ENCODE measurements around the gene CNGB1. TPM values are rescaled to one million over a fixed set of nuclear protein-coding genes. Genes with fewer than 3 reads are reported as not detected.
"Not testable (repeated sequence)": the region's sequence is repeated elsewhere in the genome, so short reads cannot be mapped to it uniquely, and the experiment has no call there.

Gene CNGB1
- polyA plus RNA-seq, 1 of the 3 experiments (the other 2 are of a cell fraction): 0.05 TPM

DNA sequence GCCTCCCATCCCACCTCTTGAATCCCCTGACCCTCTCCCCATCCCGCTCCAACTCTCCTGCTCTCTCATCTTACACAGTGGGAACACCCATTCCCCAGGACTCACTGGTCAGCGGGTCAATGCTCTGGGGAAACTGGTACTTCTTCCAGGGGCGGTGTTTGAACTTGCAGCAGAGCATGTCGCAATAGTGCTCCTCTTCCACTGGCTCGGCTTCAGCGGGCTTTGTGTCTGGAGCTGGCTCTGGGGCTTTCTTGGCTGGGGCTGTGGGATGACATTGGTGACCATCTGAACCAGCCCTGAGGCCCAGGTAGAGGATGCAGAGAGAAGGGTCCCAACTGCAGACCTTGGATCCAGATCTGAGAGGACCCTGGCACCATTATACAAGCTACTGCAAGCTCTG, 51.9 kb downstream of the CNGB1 start:
- DNase-seq: no peak
- 79% methylated on average over 6 of the region's 6 CpGs for WGBS (ENCODE audit: low lambda C conversion rate)
- no peaks in the 10 kb centered on the region; a peak in 1 of 4 replicates for H3K4me1 ChIP-seq (ENCODE audit: control insufficient read depth in 1 of 2, insufficient read depth in 2 of 2, low read depth in 1 of 2, low read length in 1 of 2)
- H2AFZ ChIP-seq (ENCODE audit: low read depth): no peak overlapping the region
- no peak overlapping the region for H3K9ac ChIP-seq
- H3K79me2 ChIP-seq (ENCODE audit: insufficient read depth): no peaks in the 10 kb centered on the region
- no peak overlapping the region for H3K27ac ChIP-seq (ENCODE audit: low read depth in 2 of 2, low read length in 1 of 2)
- H3K4me2 ChIP-seq: no peak overlapping the region
- H3K4me3 ChIP-seq (ENCODE audit: low read depth in 2 of 2, low read length in 1 of 2): no peak overlapping the region
- POLR2A ChIA-PET: no interaction called here
- H3K36me3 ChIP-seq (replicated peaks in 1 of 2; ENCODE audit: control insufficient read depth in 1 of 2, insufficient read depth in 2 of 2, low read length in 1 of 2): no peaks in the 10 kb centered on the region
- H3K27me3 ChIP-seq (ENCODE audit: insufficient read depth): peaks cover 3% of the 10 kb centered on the region; the same call in 1 of the 2 replicates
- H3F3A ChIP-seq (replicated peaks; ENCODE audit: insufficient read depth): no peaks in the 10 kb centered on the region
- H3K9me3 ChIP-seq: no peaks in the 10 kb centered on the region
- H4K20me1 ChIP-seq (ENCODE audit: insufficient read depth): no peaks in the 10 kb centered on the region
- TF ChIP-seq MEF2A (IDR thresholded peaks at IDR 0.05; ENCODE audit: borderline replicate concordance, low read depth) (no peak), RXRA (IDR thresholded peaks at IDR 0.05; ENCODE audit: borderline replicate concordance, low read depth) (no peak), FOSL2 (IDR thresholded peaks at IDR 0.05; ENCODE audit: borderline replicate concordance, low read depth) (no peak), REST (IDR thresholded peaks at IDR 0.05; ENCODE audit: low read depth, low read length) (no peak)
- CTCF ChIA-PET: interaction anchor here (0.7 kb wide), 1 partner anchor 124 kb away, joined by 3 read pairs; no protein-coding TSS in a partner anchor
- no peaks in the 10 kb centered on the region for H3K9me2 ChIP-seq

- POLR2A ChIA-PET: no interaction called here
- Histone ChIP-seq H3K9ac (no peak overlapping the region), H3K4me1 (ENCODE audit: control insufficient read depth in 1 of 2, insufficient read depth in 2 of 2, low read depth in 1 of 2, low read length in 1 of 2) (no peaks in the 10 kb centered on the region; a peak in 1 of 4 replicates), H3K27ac (ENCODE audit: low read depth in 2 of 2, low read length in 1 of 2) (no peak overlapping the region), H3K79me2 (ENCODE audit: insufficient read depth) (no peaks in the 10 kb centered on the region), H3F3A (replicated peaks; ENCODE audit: insufficient read depth) (no peaks in the 10 kb centered on the region), H3K27me3 (ENCODE audit: insufficient read depth) (peaks cover 3% of the 10 kb centered on the region; the same call in 1 of the 2 replicates), H4K20me1 (ENCODE audit: insufficient read depth) (no peaks in the 10 kb centered on the region), H3K4me3 (ENCODE audit: low read depth in 2 of 2, low read length in 1 of 2) (no peak overlapping the region), H2AFZ (ENCODE audit: low read depth) (no peak overlapping the region), H3K9me2 (no peaks in the 10 kb centered on the region), H3K4me2 (no peak overlapping the region), H3K36me3 (replicated peaks in 1 of 2; ENCODE audit: control insufficient read depth in 1 of 2, insufficient read depth in 2 of 2, low read length in 1 of 2) (no peaks in the 10 kb centered on the region), H3K9me3 (no peaks in the 10 kb centered on the region)
- CTCF ChIA-PET: no interaction called here
- no peak for DNase-seq
- 57% methylated on average over 3 of the region's 3 CpGs for WGBS (ENCODE audit: low lambda C conversion rate)
- TF ChIP-seq CHD2 (IDR thresholded peaks at IDR 0.05; ENCODE audit: low read length, partially characterized antibody) (no peak), FOSL2 (IDR thresholded peaks at IDR 0.05; ENCODE audit: borderline replicate concordance, low read depth) (no peak), RXRA (IDR thresholded peaks at IDR 0.05; ENCODE audit: borderline replicate concordance, low read depth) (no peak), NRF1 (IDR thresholded peaks at IDR 0.05; ENCODE audit: low read depth, low read length) (no peak), MAX (IDR thresholded peaks at IDR 0.05; ENCODE audit: low read depth) (no peak), RFX5 (IDR thresholded peaks at IDR 0.05; ENCODE audit: low read length) (no peak), MXI1 (IDR thresholded peaks at IDR 0.05; ENCODE audit: low read depth, low read length) (no peak), TAF1 (IDR thresholded peaks at IDR 0.05; ENCODE audit: borderline replicate concordance, low read depth, low read length) (no peak)
- TF ChIP-seq, protein P1, sequence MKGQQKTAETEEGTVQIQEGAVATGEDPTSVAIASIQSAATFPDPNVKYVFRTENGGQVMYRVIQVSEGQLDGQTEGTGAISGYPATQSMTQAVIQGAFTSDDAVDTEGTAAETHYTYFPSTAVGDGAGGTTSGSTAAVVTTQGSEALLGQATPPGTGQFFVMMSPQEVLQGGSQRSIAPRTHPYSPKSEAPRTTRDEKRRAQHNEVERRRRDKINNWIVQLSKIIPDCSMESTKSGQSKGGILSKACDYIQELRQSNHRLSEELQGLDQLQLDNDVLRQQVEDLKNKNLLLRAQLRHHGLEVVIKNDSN (IDR thresholded peaks at IDR 0.05; ENCODE audit: borderline replicate concordance, low read depth): no peak
Measured at GRCh38 chr16:57918444-57918843, 52.5 kb downstream of the CNGB1 start.

DNA sequence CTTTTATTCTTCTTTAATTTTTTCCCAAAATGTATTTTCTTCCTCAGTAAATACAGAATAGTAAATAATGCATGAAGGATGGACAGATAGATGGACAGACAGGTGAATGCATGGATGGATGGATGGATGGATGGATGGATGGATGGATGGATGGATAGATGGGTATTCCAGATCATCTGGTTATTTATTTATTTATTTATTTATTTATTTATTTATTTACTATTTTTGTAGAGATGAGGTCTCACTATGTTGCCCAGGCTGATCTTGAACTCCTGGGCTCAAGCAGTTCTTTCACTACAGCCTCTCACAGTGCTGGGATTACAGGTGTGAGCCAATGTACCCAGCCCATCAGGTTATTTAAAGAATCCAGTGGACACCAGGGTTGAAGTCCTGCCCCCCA, 53.0 kb downstream of the CNGB1 start:
- H3K27ac ChIP-seq (ENCODE audit: low read depth in 2 of 2, low read length in 1 of 2); POLR2A ChIA-PET; H3F3A ChIP-seq (replicated peaks; ENCODE audit: insufficient read depth); CTCF ChIA-PET; DNase-seq; H2AFZ ChIP-seq (ENCODE audit: low read depth); H3K9me2 ChIP-seq; H3K27me3 ChIP-seq (ENCODE audit: insufficient read depth); H3K4me2 ChIP-seq; H3K4me3 ChIP-seq (ENCODE audit: low read depth in 2 of 2, low read length in 1 of 2); H3K9me3 ChIP-seq; H4K20me1 ChIP-seq (ENCODE audit: insufficient read depth); H3K4me1 ChIP-seq (ENCODE audit: control insufficient read depth in 1 of 2, insufficient read depth in 2 of 2, low read depth in 1 of 2, low read length in 1 of 2); H3K79me2 ChIP-seq (ENCODE audit: insufficient read depth); H3K36me3 ChIP-seq (replicated peaks in 1 of 2; ENCODE audit: control insufficient read depth in 1 of 2, insufficient read depth in 2 of 2, low read length in 1 of 2); H3K9ac ChIP-seq: not testable (repeated sequence)

GRCh38 chr16:57917489-57917888, 53.4 kb downstream of the CNGB1 start:
- H4K20me1 ChIP-seq (ENCODE audit: insufficient read depth); H3K9me2 ChIP-seq; H3K4me2 ChIP-seq; POLR2A ChIA-PET; H3F3A ChIP-seq (replicated peaks; ENCODE audit: insufficient read depth); H3K36me3 ChIP-seq (replicated peaks in 1 of 2; ENCODE audit: control insufficient read depth in 1 of 2, insufficient read depth in 2 of 2, low read length in 1 of 2); H3K4me3 ChIP-seq (ENCODE audit: low read depth in 2 of 2, low read length in 1 of 2); DNase-seq; H3K9me3 ChIP-seq; H3K27me3 ChIP-seq (ENCODE audit: insufficient read depth); H3K79me2 ChIP-seq (ENCODE audit: insufficient read depth); H3K9ac ChIP-seq; H3K4me1 ChIP-seq (ENCODE audit: control insufficient read depth in 1 of 2, insufficient read depth in 2 of 2, low read depth in 1 of 2, low read length in 1 of 2); H3K27ac ChIP-seq (ENCODE audit: low read depth in 2 of 2, low read length in 1 of 2); H2AFZ ChIP-seq (ENCODE audit: low read depth); CTCF ChIA-PET: not testable (repeated sequence)
- 89% methylated on average over 2 of the region's 2 CpGs for WGBS (ENCODE audit: low lambda C conversion rate)

Measured in SK-N-SH (cell line).